ENCODE data around the gene NFIB.

Gene NFIB

DNA sequence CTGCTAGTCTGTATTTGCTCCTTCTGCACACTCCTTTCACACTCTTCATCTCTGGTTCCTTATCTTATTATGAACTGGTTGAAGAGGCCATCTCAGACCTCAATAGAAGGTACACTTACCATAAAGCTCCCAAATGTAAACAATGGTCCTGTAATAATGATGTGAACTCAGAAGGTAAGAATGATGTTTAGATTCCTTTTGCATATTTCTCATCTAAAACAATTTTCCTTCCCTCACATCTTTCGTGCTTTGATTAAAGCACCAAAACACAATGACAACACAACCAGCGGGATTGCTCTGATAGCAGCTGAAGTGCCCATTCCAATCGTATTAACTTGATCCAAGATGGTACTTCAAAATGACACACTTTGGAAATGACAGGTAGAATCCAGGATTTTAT lies 34.3 kb downstream of the NFIB start:
- DNase-seq (ENCODE audit: low spot score) (no peak), ATAC-seq (ENCODE audit: low read depth) (no peak)
- Histone ChIP-seq H3K9me3 (ENCODE audit: severe bottlenecking) (no peaks in the 10 kb centered on the region), H3K4me1 (ENCODE audit: insufficient read depth, poor library complexity, severe bottlenecking) (peaks cover 68% of the 10 kb centered on the region), H3K27me3 (ENCODE audit: insufficient read depth, poor library complexity, severe bottlenecking) (no peaks in the 10 kb centered on the region), H3K4me3 (ENCODE audit: severe bottlenecking) (no peak overlapping the region), H3K36me3 (ENCODE audit: low read depth) (peaks cover 13% of the 10 kb centered on the region), H3K27ac (ENCODE audit: poor library complexity, severe bottlenecking) (peak overlapping the region; percentile 83)
- TF ChIP-seq, protein P1, sequence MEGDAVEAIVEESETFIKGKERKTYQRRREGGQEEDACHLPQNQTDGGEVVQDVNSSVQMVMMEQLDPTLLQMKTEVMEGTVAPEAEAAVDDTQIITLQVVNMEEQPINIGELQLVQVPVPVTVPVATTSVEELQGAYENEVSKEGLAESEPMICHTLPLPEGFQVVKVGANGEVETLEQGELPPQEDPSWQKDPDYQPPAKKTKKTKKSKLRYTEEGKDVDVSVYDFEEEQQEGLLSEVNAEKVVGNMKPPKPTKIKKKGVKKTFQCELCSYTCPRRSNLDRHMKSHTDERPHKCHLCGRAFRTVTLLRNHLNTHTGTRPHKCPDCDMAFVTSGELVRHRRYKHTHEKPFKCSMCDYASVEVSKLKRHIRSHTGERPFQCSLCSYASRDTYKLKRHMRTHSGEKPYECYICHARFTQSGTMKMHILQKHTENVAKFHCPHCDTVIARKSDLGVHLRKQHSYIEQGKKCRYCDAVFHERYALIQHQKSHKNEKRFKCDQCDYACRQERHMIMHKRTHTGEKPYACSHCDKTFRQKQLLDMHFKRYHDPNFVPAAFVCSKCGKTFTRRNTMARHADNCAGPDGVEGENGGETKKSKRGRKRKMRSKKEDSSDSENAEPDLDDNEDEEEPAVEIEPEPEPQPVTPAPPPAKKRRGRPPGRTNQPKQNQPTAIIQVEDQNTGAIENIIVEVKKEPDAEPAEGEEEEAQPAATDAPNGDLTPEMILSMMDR (IDR thresholded peaks at IDR 0.05; ENCODE audit: poor library complexity, severe bottlenecking) = no peak

- TF ChIP-seq, protein P1 (IDR thresholded peaks at IDR 0.05; ENCODE audit: poor library complexity, severe bottlenecking) = no peak
- peak overlapping the region; percentile 83 for H3K27ac ChIP-seq (ENCODE audit: poor library complexity, severe bottlenecking)
- ATAC-seq (ENCODE audit: low read depth) (peak; percentile 70), DNase-seq (ENCODE audit: low spot score) (no peak)
- peaks cover 80% of the 10 kb centered on the region for H3K4me1 ChIP-seq (ENCODE audit: insufficient read depth, poor library complexity, severe bottlenecking)
- no peaks in the 10 kb centered on the region for H3K27me3 ChIP-seq (ENCODE audit: insufficient read depth, poor library complexity, severe bottlenecking)
- H3K9me3 ChIP-seq (ENCODE audit: severe bottlenecking) = no peaks in the 10 kb centered on the region
- peaks cover 9% of the 10 kb centered on the region for H3K36me3 ChIP-seq (ENCODE audit: low read depth)
- H3K4me3 ChIP-seq (ENCODE audit: severe bottlenecking) = no peak overlapping the region
These were observed 35.6 kb downstream of the NFIB start for GRCh38 chr9:14278291-14278721.

DNA sequence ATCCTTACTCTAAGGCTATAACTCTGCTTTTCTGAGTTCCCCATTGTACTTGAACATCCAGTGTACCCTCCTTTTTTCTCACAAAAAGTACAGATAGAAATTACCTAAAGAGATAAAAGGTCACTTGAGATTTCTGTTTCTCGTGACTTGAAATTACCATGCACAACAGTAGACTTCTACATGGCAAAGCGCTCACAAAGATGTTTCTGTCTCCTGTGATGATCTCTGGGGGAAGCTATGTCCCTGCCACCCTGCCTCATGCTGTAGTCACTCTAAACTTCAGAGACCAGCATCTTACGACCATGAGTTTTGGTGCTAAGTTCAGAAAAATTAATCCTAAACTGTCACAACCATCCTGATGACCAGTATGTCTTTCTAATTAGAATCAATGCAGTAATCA lies 36.2 kb downstream of the NFIB start:
- DNase-seq (ENCODE audit: low spot score) (no peak), ATAC-seq (ENCODE audit: low read depth) (no peak)
- peaks cover 11% of the 10 kb centered on the region for H3K36me3 ChIP-seq (ENCODE audit: low read depth)
- peaks cover 85% of the 10 kb centered on the region for H3K4me1 ChIP-seq (ENCODE audit: insufficient read depth, poor library complexity, severe bottlenecking)
- no peaks in the 10 kb centered on the region for H3K27me3 ChIP-seq (ENCODE audit: insufficient read depth, poor library complexity, severe bottlenecking)
- H3K4me3 ChIP-seq (ENCODE audit: severe bottlenecking) = no peak overlapping the region
- TF ChIP-seq, protein P1 (IDR thresholded peaks at IDR 0.05; ENCODE audit: poor library complexity, severe bottlenecking) = no peak
- peak overlapping the region; percentile 83 for H3K27ac ChIP-seq (ENCODE audit: poor library complexity, severe bottlenecking)
- no peaks in the 10 kb centered on the region for H3K9me3 ChIP-seq (ENCODE audit: severe bottlenecking)

GRCh38 chr9:14277244-14277643 lies 36.7 kb downstream of the NFIB start:
- no peaks in the 10 kb centered on the region for H3K9me3 ChIP-seq (ENCODE audit: severe bottlenecking)
- ATAC-seq (ENCODE audit: low read depth) (peak; percentile 58), DNase-seq (ENCODE audit: low spot score) (peak; percentile 49)
- H3K4me3 ChIP-seq (ENCODE audit: severe bottlenecking) = no peak overlapping the region
- TF ChIP-seq, protein P1 (IDR thresholded peaks at IDR 0.05; ENCODE audit: poor library complexity, severe bottlenecking) = no peak
- H3K27ac ChIP-seq (ENCODE audit: poor library complexity, severe bottlenecking) = peak overlapping the region; percentile 83
- peaks cover 90% of the 10 kb centered on the region for H3K4me1 ChIP-seq (ENCODE audit: insufficient read depth, poor library complexity, severe bottlenecking)
- H3K27me3 ChIP-seq (ENCODE audit: insufficient read depth, poor library complexity, severe bottlenecking) = no peaks in the 10 kb centered on the region
- H3K36me3 ChIP-seq (ENCODE audit: low read depth) = peaks cover 10% of the 10 kb centered on the region

GRCh38 chr9:14275331-14275730 lies 38.6 kb downstream of the NFIB start:
- H3K27ac ChIP-seq (ENCODE audit: poor library complexity, severe bottlenecking) = peak overlapping the region; percentile 83
- H3K4me1 ChIP-seq (ENCODE audit: insufficient read depth, poor library complexity, severe bottlenecking) = peaks cover 87% of the 10 kb centered on the region
- TF ChIP-seq, protein P1 (IDR thresholded peaks at IDR 0.05; ENCODE audit: poor library complexity, severe bottlenecking) = no peak
- ATAC-seq (ENCODE audit: low read depth) = no peak
- no peak for DNase-seq (ENCODE audit: low spot score)
- H3K36me3 ChIP-seq (ENCODE audit: low read depth) = peaks cover 13% of the 10 kb centered on the region; the same call in 1 of the 2 replicates
- H3K27me3 ChIP-seq (ENCODE audit: insufficient read depth, poor library complexity, severe bottlenecking) = no peaks in the 10 kb centered on the region
- H3K9me3 ChIP-seq (ENCODE audit: severe bottlenecking) = no peaks in the 10 kb centered on the region
- H3K4me3 ChIP-seq (ENCODE audit: severe bottlenecking) = no peak overlapping the region

Data from RWPE2 (cell line).